HepG2 (cell line): Measurements from ENCODE around the gene TFE3. TPM values are rescaled to one million over a fixed set of nuclear protein-coding genes. Genes with fewer than 3 reads are reported as not detected.

Experiments used
- ATAC-seq: fragments of 200-7000 bp; cut with Tn5 transposase; 3 replicates; pipeline ENCODE4 v1.9.1; 2020; ENCODE audit warnings: mild to moderate bottlenecking, moderate library complexity
- BruUV-seq: library from RNA; stranded (reverse); fragments of 400-500 nt; replicated peaks from 2 replicates; lab custom pipeline; 2021; lab: Mats Ljungman, UMichigan
- CTCF ChIA-PET: fragments of 300-600 bp; formaldehyde crosslinking; extraction: SDS; loops from one replicate; lab custom pipeline; 2021; ENCODE audit warnings: low total read pairs, inconsistent platforms, low intra/inter-chr PET ratio; lab: Yijun Ruan, JAX
- POLR2A ChIA-PET: fragments of 350-600 bp; sonication (Branson Sonifier 250); formaldehyde crosslinking; loops from one replicate; lab custom pipeline; 2020; ENCODE audit warnings: antibody characterized with exemption, inconsistent platforms; lab: Yijun Ruan, JAX
- DNase-seq: peaks from one replicate; pipeline ENCODE4 v3.0.0-alpha.2; 2015; ENCODE audit warnings: low spot score
- FAIRE-seq: peaks from 3 replicates; lab custom pipeline; 2011; peaks lifted over from hg19 to GRCh38; lab: Jason Lieb, UNC
- H2AFZ ChIP-seq: one replicate; pipeline ENCODE4 v1.6.1; 2011; ENCODE audit warnings: low read length, inconsistent platforms
- H3K27ac ChIP-seq: fragments of 300-600 bp; 3 replicates; pipeline ENCODE4 v1.8.0; 2011; ENCODE audit warnings: mixed run types, mild to moderate bottlenecking, mixed read lengths, low read length, inconsistent platforms; ENCODE audit not compliant: insufficient read depth; ENCODE audit errors: extremely low read length
- H3K27me3 ChIP-seq, 2 experiments: fragments of 200-600 bp in 1 of 2; 2 replicates in 1 of 2; 3 replicates in 1 of 2; pipeline versions ENCODE4 v1.6.0 to v1.8.0; 2011; ENCODE audit warnings: low read length in 2 of 2, mild to moderate bottlenecking in 2 of 2, moderate library complexity in 2 of 2, inconsistent platforms in 1 of 2; ENCODE audit not compliant: insufficient read depth in 2 of 2, control insufficient read depth in 1 of 2
- H3K36me3 ChIP-seq, 2 experiments: fragments of 200-600 bp in 1 of 2; replicated peaks in 1 of 2; 2 replicates in 1 of 2; 3 replicates in 1 of 2; pipeline versions ENCODE4 v1.5.1 to v1.8.0; 2011; ENCODE audit warnings: low read length in 2 of 2, inconsistent platforms in 1 of 2; ENCODE audit not compliant: insufficient read depth in 2 of 2, control insufficient read depth in 1 of 2
- H3K4me1 ChIP-seq: 2 replicates; pipeline ENCODE4 v1.5.1; 2012; ENCODE audit warnings: low read length, inconsistent platforms; ENCODE audit not compliant: insufficient read depth
- H3K4me2 ChIP-seq: 2 replicates; pipeline ENCODE4 v1.6.0; 2011; ENCODE audit warnings: low read depth, low read length, inconsistent platforms
- H3K4me3 ChIP-seq, 3 experiments: fragments of 200-600 bp in 1 of 3; sonication (generic), shearing (Covaris generic) in 1 of 3; replicated peaks in 1 of 3; 2 replicates each; pipeline ENCODE4 v1.5.1; 2011 to 2016; ENCODE audit warnings: low read length in 3 of 3, inconsistent platforms in 2 of 3, low read depth in 2 of 3, mild to moderate bottlenecking in 2 of 3, control low read depth in 1 of 3, mixed read lengths in 1 of 3; ENCODE audit not compliant: insufficient read depth in 1 of 3
- H3K79me2 ChIP-seq: one replicate; pipeline ENCODE4 v1.6.1; 2011; ENCODE audit warnings: low read length, inconsistent platforms; ENCODE audit not compliant: insufficient read depth
- H3K9ac ChIP-seq: 2 replicates; pipeline ENCODE4 v1.6.0; 2011; ENCODE audit warnings: mild to moderate bottlenecking, low read depth, low read length, inconsistent platforms; ENCODE audit not compliant: insufficient read depth
- H3K9me3 ChIP-seq: 2 replicates; pipeline ENCODE4 v1.5.1; 2012; ENCODE audit warnings: mild to moderate bottlenecking, low read length
- H4K20me1 ChIP-seq: 2 replicates; pipeline ENCODE4 v1.6.0; 2011; ENCODE audit warnings: inconsistent platforms, mild to moderate bottlenecking, low read length, moderate library complexity; ENCODE audit not compliant: insufficient read depth
- ADNP ChIP-seq: sonication (generic); formaldehyde crosslinking; IDR thresholded peaks from 2 replicates; pipeline ENCODE4 v1.4.0; 2020; ENCODE audit warnings: missing genetic modification reagents
- CHD4 ChIP-seq: fragments of 200-600 bp; sonication (generic); IDR thresholded peaks from 2 replicates; pipeline ENCODE4 v1.7.0; 2017; ENCODE audit warnings: mild to moderate bottlenecking, low read length, borderline replicate concordance
- DNMT3B ChIP-seq: conservative IDR thresholded peaks from 2 replicates; pipeline ENCODE4 v1.6.1; 2016; ENCODE audit warnings: missing biosample characterization, control low read depth
- GPBP1L1 ChIP-seq: sonication (generic); formaldehyde crosslinking; IDR thresholded peaks from 2 replicates; pipeline ENCODE4 v1.5.0; 2020; ENCODE audit warnings: mild to moderate bottlenecking, missing genetic modification reagents
- MYPOP ChIP-seq: sonication (generic); formaldehyde crosslinking; IDR thresholded peaks from 2 replicates; pipeline ENCODE4 v1.8.1; 2023; ENCODE audit warnings: mild to moderate bottlenecking, moderate library complexity, missing genetic modification reagents
- NBN ChIP-seq: fragments of 450-650 bp; conservative IDR thresholded peaks from 2 replicates; pipeline ENCODE4 v1.6.1; 2017
- PAX8 ChIP-seq: sonication (generic); formaldehyde crosslinking; IDR thresholded peaks from 2 replicates; pipeline ENCODE4 v1.8.0; 2022; ENCODE audit warnings: mild to moderate bottlenecking, missing genetic modification reagents, borderline replicate concordance
- STAT6 ChIP-seq: sonication (generic); formaldehyde crosslinking; IDR thresholded peaks from 2 replicates; pipeline ENCODE4 v1.4.0; 2020; ENCODE audit warnings: missing genetic modification reagents, mild to moderate bottlenecking, borderline replicate concordance
- ZNF142 ChIP-seq: sonication (generic); formaldehyde crosslinking; IDR thresholded peaks from 2 replicates; pipeline ENCODE4 v1.4.0; 2020; ENCODE audit warnings: missing genetic modification reagents
- ZNF205 ChIP-seq: IDR thresholded peaks from 2 replicates; pipeline ENCODE4 v1.6.1; 2018; ENCODE audit warnings: missing biosample characterization, missing genetic modification reagents
- ZNF333 ChIP-seq: sonication (generic); formaldehyde crosslinking; IDR thresholded peaks from 2 replicates; pipeline ENCODE4 v1.4.0; 2020; ENCODE audit warnings: mild to moderate bottlenecking, missing genetic modification reagents, borderline replicate concordance
- ZNF746 ChIP-seq: sonication (generic); formaldehyde crosslinking; IDR thresholded peaks from 2 replicates; pipeline ENCODE4 v1.8.0; 2022; ENCODE audit warnings: mild to moderate bottlenecking, missing genetic modification reagents
- WGBS: methylation state at CpG from one replicate; pipeline ENCODE4 v1.1.6; 2017; ENCODE audit warnings: low lambda C conversion rate; 5-methylcytosine and 5-hydroxymethylcytosine counted together
- in situ Hi-C: cut with HindIII; loops from 2 replicates; pipeline ENCODE4 v1.10.0; 2017; ENCODE audit warnings: low pct_unique_long_range_greater_than_20kb; ENCODE audit not compliant: extremely low pct_ligation_motif_present
- intact Hi-C: fragments of 100-400 bp; cut with micrococcal nuclease; formaldehyde crosslinking; loops from one replicate; pipeline ENCODE4 v1.10.0; 2022; ENCODE audit not compliant: unreplicated experiment
- polyA plus RNA-seq, 8 experiments: library from polyadenylated mRNA; depleted of rRNA in 3 of 8; stranded (reverse) in 7 of 8; unstranded in 1 of 8; fragments of >200 nt; fragmentation: Illumina TruSeq in 4 of 8; extraction: Trizol in 4 of 8; gene quantifications; 2 replicates each; pipeline versions ENCODE4 v1.2.1 to v1.2.3, GENCODE V29; 2011 to 2016; ENCODE audit warnings: low read depth in 4 of 8, missing spikeins in 1 of 8, mixed read lengths in 1 of 8; ENCODE audit not compliant: insufficient read depth in 1 of 8
- total RNA-seq, 5 experiments: library from RNA; depleted of rRNA; stranded (reverse); fragments of >200 nt; fragmentation: Illumina TruSeq; extraction: Trizol; gene quantifications; 2 replicates each; pipeline ENCODE4 v1.2.3, GENCODE V29; 2016; ENCODE audit warnings: low read depth in 1 of 5

The TFE3 gene
- total and polyA plus RNA-seq, 2 of the 13 experiments (the other 11 are each of a cell fraction or from before 2014, with no cell fraction given): 8.3 to 12.3 TPM

GRCh38 chrX:49043220-49043986 lies at the start of gene TFE3 (continued):
- TF ChIP-seq ADNP (CRISPR knock-in tag) (no peak), DNMT3B (no peak), MYPOP (CRISPR knock-in tag) (no peak), PAX8 (CRISPR knock-in tag) (no peak), ZNF333 (no peak), ZNF205 (0 out of 2 replicates have a peak, but pooled peaks have one; percentile 33), ZNF746 (peak; percentile 48; the same call in 1 of the 2 replicates)

- H3K9ac ChIP-seq: no peak overlapping the region
- POLR2A ChIA-PET: interaction anchor here (0.9 kb wide), 1 partner anchor 10 kb away, joined by 3 read pairs; the partner anchor contains the start of gene WDR45
- no peak for FAIRE-seq
- no peaks in the 10 kb centered on the region for H3K79me2 ChIP-seq
- CTCF ChIA-PET: no interaction called here
- no peaks in the 10 kb centered on the region for H3K9me3 ChIP-seq
- no peaks in the 10 kb centered on the region for H3K36me3 ChIP-seq
- no peak for ATAC-seq
- WGBS: 93% methylated on average over 4 of the region's 4 CpGs
- no peak overlapping the region for H3K27ac ChIP-seq
- no peak overlapping the region for H3K4me3 ChIP-seq
- H3K27me3 ChIP-seq: no peaks in the 10 kb centered on the region
- intact Hi-C loops (no loop called here), in situ Hi-C loops (no loop called here)
- DNase-seq: no peak
- H4K20me1 ChIP-seq: no peaks in the 10 kb centered on the region
- H3K4me1 ChIP-seq: no peaks in the 10 kb centered on the region
- BruUV-seq: no TSS peak
- no peak overlapping the region for H2AFZ ChIP-seq
- H3K4me2 ChIP-seq: no peak overlapping the region
- TF ChIP-seq STAT6 (CRISPR knock-in tag) (no peak), GPBP1L1 (CRISPR knock-in tag) (no peak), NBN (no peak), ZNF142 (CRISPR knock-in tag) (no peak), CHD4 (no peak)
These were observed 46.4 kb upstream of the TFE3 start for GRCh38 chrX:49089553-49089952.
